Stimulated activated CD8-positive, alpha-beta memory T cell treated with anti-CD3 and anti-CD28 coated beads, Interleukin-12 subunit alpha, Interleukin-12 subunit beta, amount 100 ng/mL, for 4 hours (primary cell): ENCODE data around the gene C3orf33.
"Not testable (repeated sequence)": the region's sequence is repeated elsewhere in the genome, so short reads cannot be mapped to it uniquely, and the experiment has no call there.

ENCODE experiments used
- DNase-seq: peaks from one replicate; pipeline ENCODE4 v3.0.0-alpha.2; 2020; ENCODE audit warnings: low read depth

The C3orf33 gene

DNA sequence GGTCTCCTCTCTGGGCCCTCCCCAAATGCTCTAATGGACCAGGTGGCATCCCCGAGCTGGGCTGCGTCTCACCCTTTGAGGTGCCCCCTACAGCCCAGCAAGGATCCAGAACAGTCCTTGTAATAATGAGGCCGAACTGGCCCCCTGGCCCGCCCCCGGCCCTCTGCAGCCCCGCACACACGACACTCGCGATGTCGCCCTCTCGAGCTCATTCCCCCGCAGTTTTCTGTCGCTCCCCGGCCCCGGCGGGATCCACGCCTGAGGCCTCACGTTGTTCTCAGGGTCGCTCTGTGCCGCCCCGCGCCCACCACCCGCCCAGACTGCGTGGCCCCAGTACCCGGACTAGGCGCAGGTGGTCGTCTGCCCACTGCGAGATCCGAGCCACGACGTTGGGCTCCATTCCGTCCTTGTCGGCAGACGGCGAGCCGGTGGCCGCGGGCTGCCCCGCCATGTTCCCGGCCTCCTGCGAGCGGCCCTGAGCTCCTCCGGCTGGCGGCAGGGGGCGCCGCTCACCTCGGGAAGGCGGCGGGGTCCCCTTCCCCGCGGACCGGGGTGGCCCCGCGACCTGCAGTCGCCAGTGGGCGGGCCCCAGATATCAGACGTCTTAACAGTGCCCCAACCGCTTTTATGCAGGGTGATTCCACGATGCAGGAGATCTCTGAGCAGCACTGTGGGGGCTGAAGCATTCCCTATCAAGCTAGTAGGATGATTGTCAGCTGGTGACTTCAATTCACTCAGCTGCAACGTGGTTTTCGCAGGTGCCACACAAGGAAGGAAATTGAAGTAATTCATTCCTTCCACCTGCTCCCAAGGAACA lies at the start of gene C3orf33:
C3orf33 (minus strand) TSS at position 477 of the 817 bp plus-strand sequence; CDS start at position 451, 26 bp downstream.
- peak; percentile 72 for DNase-seq

DNA sequence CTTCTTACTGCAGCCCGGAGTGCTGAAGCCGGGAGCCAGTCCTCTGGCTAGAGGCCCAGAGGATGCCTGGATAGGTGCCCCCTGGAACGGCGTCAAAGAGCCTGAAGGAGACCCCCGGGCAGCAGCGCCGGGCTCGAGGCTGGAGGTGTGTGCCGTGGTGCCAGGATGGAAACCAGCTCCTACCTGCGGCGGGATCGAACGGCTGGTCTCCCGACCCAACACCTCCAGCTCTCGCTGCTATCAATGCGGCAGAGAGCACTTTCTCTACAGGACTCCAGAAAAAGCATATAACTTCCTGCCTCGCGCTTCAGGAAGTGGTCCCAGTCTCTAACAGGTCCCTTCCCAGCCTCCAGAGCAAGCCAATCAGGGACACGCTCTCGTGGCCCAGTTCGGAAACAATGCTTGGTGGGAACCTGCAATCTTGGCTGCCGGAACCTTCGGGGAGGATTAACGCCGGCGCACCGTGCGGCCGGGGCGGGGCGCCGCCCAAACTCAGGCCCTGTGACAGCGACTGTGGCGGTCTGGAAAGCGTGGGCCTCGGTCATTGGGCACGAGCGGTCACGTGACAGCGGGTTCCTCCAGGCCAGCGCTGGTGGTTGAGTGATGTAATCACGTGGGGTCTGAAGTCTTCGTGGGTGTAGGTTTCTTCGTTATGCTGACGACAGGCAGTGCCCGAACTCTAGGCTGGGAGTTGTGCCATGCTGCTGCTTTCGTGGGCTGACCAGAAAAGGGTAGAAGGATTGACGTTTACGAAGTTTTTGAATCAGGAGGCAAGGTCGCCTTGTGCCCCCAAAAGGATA lies 48.3 kb upstream of the C3orf33 start, which contains the start of gene SLC33A1:
SLC33A1 (minus strand) TSS at position 287 of the 800 bp plus-strand sequence. CDS start 430 bp downstream, outside the sequence.
- DNase-seq = peak; percentile 98

DNA sequence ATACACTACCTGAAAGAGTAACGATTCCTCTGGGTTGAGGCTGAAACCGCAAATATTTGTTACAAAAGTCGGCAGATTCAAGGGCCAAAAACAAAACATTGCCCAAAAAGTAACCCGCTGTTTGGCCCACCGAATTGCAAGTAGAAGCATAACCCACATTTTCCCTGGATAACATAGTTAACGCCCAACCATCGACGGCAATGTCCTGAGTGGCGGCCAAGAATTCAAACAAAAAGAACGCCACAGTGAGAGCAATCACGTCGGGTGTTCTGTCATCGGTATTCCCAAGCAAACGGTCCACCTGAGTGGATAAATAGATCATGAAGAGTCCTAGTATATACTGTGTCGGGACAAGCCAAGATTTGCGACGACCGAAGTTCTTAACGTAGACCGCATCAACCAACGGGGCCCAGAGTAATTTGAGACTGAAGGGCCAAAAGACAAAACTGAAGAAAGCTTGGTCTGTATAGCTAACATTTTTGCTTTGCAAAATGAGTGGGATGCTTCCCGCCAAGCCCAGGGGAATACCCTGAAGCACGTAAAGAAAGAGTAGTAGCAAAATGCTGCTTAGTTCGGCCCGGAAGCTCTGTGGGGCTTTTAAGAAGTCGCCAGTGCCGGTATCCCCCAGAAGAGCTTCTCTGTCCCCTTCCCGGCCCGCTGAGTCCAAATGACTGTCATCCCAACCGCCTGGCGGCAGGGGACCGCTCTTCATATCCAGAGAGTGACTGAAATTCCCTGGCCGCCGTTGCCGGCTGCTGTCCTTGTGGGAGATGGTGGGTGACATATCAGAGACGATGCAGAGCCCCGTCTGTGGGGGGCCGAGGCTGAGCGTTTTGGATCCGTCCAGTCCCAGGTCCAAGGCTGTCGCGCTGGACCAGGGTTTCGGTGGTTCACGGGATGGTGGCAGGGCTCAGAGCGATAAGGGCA lies 47.4 kb upstream of the C3orf33 start:
- DNase-seq = peak; percentile 11

DNA sequence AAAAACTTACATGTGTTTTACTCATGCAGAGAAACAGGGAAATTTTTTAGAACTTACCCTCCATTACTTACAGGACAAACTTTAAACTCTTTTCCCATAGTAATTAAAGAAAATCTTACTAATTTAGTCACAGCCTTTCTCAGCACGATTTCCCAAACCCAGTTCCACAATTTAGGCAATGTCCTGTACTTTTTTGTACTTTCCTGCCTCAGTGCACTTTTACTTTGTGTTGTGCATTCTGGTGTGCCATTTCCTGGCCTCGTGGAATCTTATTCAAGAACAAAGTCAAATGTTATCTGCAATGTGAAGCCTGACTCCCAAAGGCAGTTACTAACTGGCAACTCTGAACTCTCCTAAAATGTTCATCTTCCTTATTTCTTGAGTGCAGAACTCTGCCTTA lies 46.3 kb upstream of the C3orf33 start:
- no peak for DNase-seq

DNA sequence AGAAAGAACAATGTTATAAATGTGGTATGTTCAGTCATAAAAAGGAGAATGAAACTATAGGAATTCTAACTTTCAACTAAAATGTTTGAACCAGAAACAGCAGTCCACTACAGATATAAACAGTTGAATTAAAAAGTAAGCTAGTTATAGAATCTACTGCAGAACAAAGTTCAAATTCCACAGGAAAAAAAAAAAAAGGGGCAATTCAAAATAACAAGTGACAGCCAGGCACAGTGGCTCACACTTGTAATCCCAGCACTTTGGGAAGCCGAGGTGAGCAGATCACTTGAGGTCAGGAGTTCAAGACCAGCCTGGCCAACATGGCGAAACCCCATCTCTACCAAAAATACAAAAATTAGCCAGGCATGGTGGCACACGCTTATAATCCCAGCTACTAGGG lies 43.3 kb upstream of the C3orf33 start:
- DNase-seq = not testable (repeated sequence)

DNA sequence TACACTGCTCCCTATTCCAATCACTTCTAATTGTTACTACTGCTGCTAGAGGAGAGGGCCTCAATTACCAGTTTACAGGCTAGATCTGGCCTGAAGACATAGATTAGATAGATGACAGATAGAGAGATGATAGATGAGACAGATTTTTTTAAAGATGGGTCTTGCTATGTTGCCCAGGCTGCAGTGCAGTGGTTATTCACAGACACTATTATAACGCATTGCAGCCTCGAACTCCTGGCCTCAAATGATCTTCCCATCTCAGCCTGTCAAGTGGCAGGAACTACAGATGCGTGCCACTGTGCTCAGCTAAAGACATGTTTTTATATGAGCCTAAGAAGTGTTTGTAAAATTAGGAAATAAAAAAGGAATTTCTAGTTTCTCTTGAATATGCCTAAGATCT lies 41.9 kb upstream of the C3orf33 start:
- DNase-seq = no peak

DNA sequence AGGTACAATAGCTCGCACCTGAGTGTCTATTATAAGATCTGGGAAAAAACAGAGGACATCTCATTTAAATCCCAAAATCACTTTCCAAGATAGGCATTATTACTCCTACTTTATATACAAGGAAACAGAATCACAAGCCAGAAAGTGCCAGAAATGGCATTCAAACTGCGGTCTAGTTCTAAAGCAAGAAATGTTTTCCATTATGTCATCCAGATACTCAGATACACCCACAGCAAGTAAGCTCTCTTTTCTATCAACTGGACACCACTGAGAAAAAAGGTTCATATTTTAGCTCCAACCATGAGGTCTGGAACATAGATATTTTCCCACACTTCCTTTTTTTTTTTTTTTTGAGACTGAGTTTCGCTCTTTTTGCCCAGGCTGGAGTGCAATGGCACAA lies 40.0 kb upstream of the C3orf33 start:
- no peak for DNase-seq

- no peak for DNase-seq
Observed at GRCh38 chr3:155843569-155843968, 37.5 kb upstream of the C3orf33 start.

GRCh38 chr3:155835341-155836071 lies 29.4 kb upstream of the C3orf33 start:
- no peak for DNase-seq

GRCh38 chr3:155828490-155829098 lies 22.5 kb upstream of the C3orf33 start:
- DNase-seq = not testable (repeated sequence)

- DNase-seq = no peak
Observed at GRCh38 chr3:155815030-155815545, 9.0 kb upstream of the C3orf33 start.

- not testable (repeated sequence) for DNase-seq
Observed at GRCh38 chr3:155813224-155813623, 7.1 kb upstream of the C3orf33 start.

GRCh38 chr3:155809181-155809580 lies 3.1 kb upstream of the C3orf33 start:
- DNase-seq = no peak

DNA sequence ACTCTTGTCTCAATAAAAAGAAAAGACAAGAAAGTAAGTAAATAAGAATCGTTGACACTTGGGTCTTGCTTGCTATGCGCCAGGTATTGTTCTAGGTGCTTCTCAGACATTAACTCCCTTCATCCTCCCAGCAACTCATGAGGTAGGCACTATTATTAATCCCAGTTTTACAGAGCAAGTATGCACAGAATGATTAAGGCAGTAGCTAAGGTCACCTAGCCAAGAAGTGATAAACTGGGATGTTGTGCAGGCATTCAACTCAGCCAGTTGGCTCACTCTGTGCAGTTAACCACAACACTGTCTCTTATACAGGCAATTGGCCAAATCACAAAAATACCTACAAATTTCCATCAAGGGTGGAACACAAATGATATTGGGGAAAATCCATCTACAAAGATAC lies 1.7 kb upstream of the C3orf33 start:
- no peak for DNase-seq

GRCh38 chr3:155805204-155805801 lies 775 bp downstream of the C3orf33 start:
- peak; percentile 0 for DNase-seq

DNA sequence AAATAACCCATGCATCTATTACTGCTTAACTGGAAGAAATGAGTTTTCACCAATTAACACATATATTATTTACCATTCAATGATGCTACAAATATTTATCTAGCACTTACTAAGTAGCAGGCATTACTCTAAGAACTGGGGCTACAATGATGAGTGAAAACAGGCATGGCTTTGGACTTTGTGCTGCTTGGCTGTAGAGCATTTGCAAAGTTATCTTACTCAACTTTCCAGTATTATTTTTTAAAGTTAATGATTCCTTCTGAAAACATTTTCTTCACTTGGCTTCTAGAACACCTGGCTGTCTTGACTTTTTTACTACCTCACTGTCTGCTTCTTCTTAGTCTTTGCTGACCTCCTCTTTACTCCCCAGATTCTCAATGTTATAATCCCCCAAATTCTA lies 1.8 kb downstream of the C3orf33 start:
- no peak for DNase-seq

GRCh38 chr3:155792532-155792931 lies 13.5 kb downstream of the C3orf33 start:
- DNase-seq = no peak

GRCh38 chr3:155791190-155791589 lies 14.9 kb downstream of the C3orf33 start:
- DNase-seq = no peak

- DNase-seq = no peak
Observed at GRCh38 chr3:155790272-155790925, 15.7 kb downstream of the C3orf33 start.
